Measurements from ENCODE around the gene TMEM95. TPM values are rescaled to one million over a fixed set of nuclear protein-coding genes. Genes with fewer than 3 reads are reported as not detected.

Gene TMEM95
- total RNA-seq, 1 experiment from 2014 or later = not detected

DNA sequence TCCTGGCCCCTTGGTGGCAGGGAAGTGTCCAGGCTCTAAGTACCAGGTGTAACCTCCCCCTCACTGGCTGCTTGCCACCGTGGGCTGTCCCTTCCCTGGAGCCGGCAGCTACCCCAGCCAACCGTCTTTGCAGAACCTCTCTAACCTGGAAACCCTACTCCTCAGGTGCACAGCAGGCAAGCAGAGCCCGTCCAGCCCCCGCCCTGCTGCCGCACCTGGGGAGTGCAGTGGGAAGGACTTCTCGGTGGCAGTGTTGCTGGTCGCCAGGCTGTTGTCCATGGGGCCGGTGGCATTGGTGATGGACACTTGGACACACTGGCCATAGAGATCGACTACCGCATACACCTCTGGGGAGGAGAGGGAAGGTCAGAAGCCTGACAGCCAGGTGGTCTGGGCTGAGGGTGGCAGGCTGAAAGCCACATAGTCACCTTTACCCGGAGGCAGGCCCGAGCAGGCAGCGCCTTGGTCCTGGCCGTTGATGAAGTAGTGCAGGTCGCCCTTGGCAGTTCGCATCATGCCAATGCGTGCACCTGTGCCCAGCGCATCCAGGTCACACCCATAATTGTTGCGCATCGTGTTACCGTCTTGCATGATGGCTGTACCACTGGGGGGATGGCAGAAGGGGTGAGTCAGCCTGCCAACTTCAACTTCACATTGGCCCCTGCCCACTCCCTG, 32.3 kb upstream of the TMEM95 start:
- Histone ChIP-seq H4K20me1 (ENCODE audit: insufficient read depth) (no peaks in the 10 kb centered on the region), H3K36me3 (ENCODE audit: control insufficient read depth in 1 of 2, insufficient read depth in 2 of 2, low read length in 2 of 2) (peaks cover 24 to 63% of the 10 kb centered on the region in 2 experiments; a peak in 3 of 4 replicates), H3K9ac (ENCODE audit: low read length) (no peak overlapping the region), H3K79me2 (ENCODE audit: insufficient read depth, low read length) (peaks cover 7% of the 10 kb centered on the region; the same call in 1 of the 2 replicates), H3K9me3 (ENCODE audit: control insufficient read depth in 1 of 2, insufficient read depth in 1 of 2, low read depth in 1 of 2, low read length in 2 of 2) (no peaks in the 10 kb centered on the region), H3K4me1 (ENCODE audit: control insufficient read depth in 1 of 2, insufficient read depth in 2 of 2, low read length in 2 of 2) (peaks cover 0 to 1% of the 10 kb centered on the region in 2 experiments; a peak in 2 of 4 replicates), H3K4me2 (ENCODE audit: low read length) (no peak overlapping the region), H3K4me3 (replicated peaks in 1 of 2; ENCODE audit: low read depth in 1 of 2, low read length in 2 of 2) (no peak overlapping the region), H3K27me3 (ENCODE audit: insufficient read depth, low read length) (no peaks in the 10 kb centered on the region), H3K27ac (ENCODE audit: low read depth, low read length) (no peak overlapping the region), H2AFZ (ENCODE audit: low read depth, low read length, poor library complexity, severe bottlenecking) (no peak overlapping the region), H3K9me2 (ENCODE audit: insufficient read depth) (no peaks in the 10 kb centered on the region)
- BruUV-seq (replicated peaks) = no TSS peak
- DNase-seq (ENCODE audit: low read depth, low spot score) = no peak
- no peak for ATAC-seq
- intact Hi-C loops (cut with micrococcal nuclease) = no loop called here
- ChIA-PET RAD21 (ENCODE audit: low non-redundant PET in 1 of 2, low total read pairs in 2 of 2, uncharacterized antibody in 2 of 2, unreplicated experiment in 2 of 2) (no interaction called here), CTCF (no interaction called here), POLR2A (no interaction called here)
- TF ChIP-seq, protein P1, sequence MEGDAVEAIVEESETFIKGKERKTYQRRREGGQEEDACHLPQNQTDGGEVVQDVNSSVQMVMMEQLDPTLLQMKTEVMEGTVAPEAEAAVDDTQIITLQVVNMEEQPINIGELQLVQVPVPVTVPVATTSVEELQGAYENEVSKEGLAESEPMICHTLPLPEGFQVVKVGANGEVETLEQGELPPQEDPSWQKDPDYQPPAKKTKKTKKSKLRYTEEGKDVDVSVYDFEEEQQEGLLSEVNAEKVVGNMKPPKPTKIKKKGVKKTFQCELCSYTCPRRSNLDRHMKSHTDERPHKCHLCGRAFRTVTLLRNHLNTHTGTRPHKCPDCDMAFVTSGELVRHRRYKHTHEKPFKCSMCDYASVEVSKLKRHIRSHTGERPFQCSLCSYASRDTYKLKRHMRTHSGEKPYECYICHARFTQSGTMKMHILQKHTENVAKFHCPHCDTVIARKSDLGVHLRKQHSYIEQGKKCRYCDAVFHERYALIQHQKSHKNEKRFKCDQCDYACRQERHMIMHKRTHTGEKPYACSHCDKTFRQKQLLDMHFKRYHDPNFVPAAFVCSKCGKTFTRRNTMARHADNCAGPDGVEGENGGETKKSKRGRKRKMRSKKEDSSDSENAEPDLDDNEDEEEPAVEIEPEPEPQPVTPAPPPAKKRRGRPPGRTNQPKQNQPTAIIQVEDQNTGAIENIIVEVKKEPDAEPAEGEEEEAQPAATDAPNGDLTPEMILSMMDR (IDR thresholded peaks at IDR 0.05 in 2 of 3, conservative IDR thresholded peaks at IDR 0.05 in 1 of 3; ENCODE audit: borderline replicate concordance in 1 of 3, insufficient read depth in 1 of 3, low read depth in 2 of 3, low read length in 2 of 3) = no peak
- no peak for TF ChIP-seq YY1 (IDR thresholded peaks at IDR 0.05; ENCODE audit: extremely low read depth, insufficient replicate concordance, low read depth, low read length)
- no peak for TF ChIP-seq SP1 (IDR thresholded peaks at IDR 0.05; ENCODE audit: low read depth)
- no peak for TF ChIP-seq POLR2AphosphoS5 (IDR thresholded peaks at IDR 0.05; ENCODE audit: low read depth, low read length)
- TF ChIP-seq EZH2phosphoT487 (IDR thresholded peaks at IDR 0.05; ENCODE audit: borderline replicate concordance) = no peak
- TF ChIP-seq CEBPB (IDR thresholded peaks at IDR 0.05; ENCODE audit: low read depth) = no peak
- no peak for TF ChIP-seq FOSL1 (IDR thresholded peaks at IDR 0.05; ENCODE audit: low read depth)
- no peak for TF ChIP-seq SIN3A (IDR thresholded peaks at IDR 0.05; ENCODE audit: low read depth)
- TF ChIP-seq, protein P2, sequence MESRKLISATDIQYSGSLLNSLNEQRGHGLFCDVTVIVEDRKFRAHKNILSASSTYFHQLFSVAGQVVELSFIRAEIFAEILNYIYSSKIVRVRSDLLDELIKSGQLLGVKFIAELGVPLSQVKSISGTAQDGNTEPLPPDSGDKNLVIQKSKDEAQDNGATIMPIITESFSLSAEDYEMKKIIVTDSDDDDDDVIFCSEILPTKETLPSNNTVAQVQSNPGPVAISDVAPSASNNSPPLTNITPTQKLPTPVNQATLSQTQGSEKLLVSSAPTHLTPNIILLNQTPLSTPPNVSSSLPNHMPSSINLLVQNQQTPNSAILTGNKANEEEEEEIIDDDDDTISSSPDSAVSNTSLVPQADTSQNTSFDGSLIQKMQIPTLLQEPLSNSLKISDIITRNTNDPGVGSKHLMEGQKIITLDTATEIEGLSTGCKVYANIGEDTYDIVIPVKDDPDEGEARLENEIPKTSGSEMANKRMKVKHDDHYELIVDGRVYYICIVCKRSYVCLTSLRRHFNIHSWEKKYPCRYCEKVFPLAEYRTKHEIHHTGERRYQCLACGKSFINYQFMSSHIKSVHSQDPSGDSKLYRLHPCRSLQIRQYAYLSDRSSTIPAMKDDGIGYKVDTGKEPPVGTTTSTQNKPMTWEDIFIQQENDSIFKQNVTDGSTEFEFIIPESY (IDR thresholded peaks at IDR 0.05; ENCODE audit: extremely low read depth, insufficient replicate concordance, low read length) = no peak
- no peak for TF ChIP-seq EGR1 (IDR thresholded peaks at IDR 0.05; ENCODE audit: low read depth)
- no peak for TF ChIP-seq ELF1 (IDR thresholded peaks at IDR 0.05; ENCODE audit: borderline replicate concordance, low read depth)
